Activated naive CD8-positive, alpha-beta T cell treated with anti-CD3 and anti-CD28 coated beads, Interleukin-2, amount 10 ng/mL, durations not matched to agents 7 days and 5 days (primary cell): Measurements from ENCODE around the gene BET1. TPM values are rescaled to one million over a fixed set of nuclear protein-coding genes. Genes with fewer than 3 reads are reported as not detected.

Experiments used
- ATAC-seq: fragments of 150-1000 bp; cut with Tn5 transposase; one replicate; pipeline ENCODE4 v1.10.0; 2021; ENCODE audit warnings: low read depth, moderate library complexity
- POLR2A ChIA-PET: fragments of 350-600 bp; sonication (Branson Sonifier 250); formaldehyde crosslinking; loops from one replicate; lab custom pipeline; 2021; ENCODE audit warnings: antibody characterized with exemption; lab: Charles Lee
- DNase-seq: peaks from one replicate; pipeline ENCODE4 v3.0.0; 2021
- H3K27ac Mint-ChIP-seq: one replicate; pipeline ENCODE4 v1.8.0; 2022; ENCODE audit warnings: mild to moderate bottlenecking, mixed read lengths
- H3K27me3 Mint-ChIP-seq: one replicate; pipeline ENCODE4 v1.8.0; 2022; ENCODE audit warnings: mild to moderate bottlenecking, moderate library complexity, mixed read lengths
- H3K36me3 Mint-ChIP-seq: one replicate; pipeline ENCODE4 v1.8.0; 2021; ENCODE audit warnings: mild to moderate bottlenecking, mixed read lengths
- H3K4me1 Mint-ChIP-seq: one replicate; pipeline ENCODE4 v1.8.0; 2021; ENCODE audit warnings: mixed read lengths
- H3K4me3 Mint-ChIP-seq: one replicate; pipeline ENCODE4 v1.8.0; 2022; ENCODE audit warnings: mild to moderate bottlenecking, moderate library complexity, mixed read lengths
- H3K9me3 Mint-ChIP-seq: one replicate; pipeline ENCODE4 v1.8.0; 2021; ENCODE audit warnings: mixed read lengths
- total RNA-seq, 2 experiments: library from RNA; stranded (reverse); gene quantifications; one replicate each; pipeline ENCODE4 v1.2.3, GENCODE V29; 2021

BET1 gene
- total RNA-seq, 2 experiments from 2014 or later: 21.0 to 22.0 TPM

GRCh38 chr7:93964262-93964661, 39.9 kb downstream of the BET1 start:
- H3K4me1 Mint-ChIP-seq: no peaks in the 10 kb centered on the region
- no peaks in the 10 kb centered on the region for H3K36me3 Mint-ChIP-seq
- DNase-seq (no peak), ATAC-seq (no peak)
- H3K27me3 Mint-ChIP-seq: no peaks in the 10 kb centered on the region
- POLR2A ChIA-PET: no interaction called here
- no peak overlapping the region for H3K4me3 Mint-ChIP-seq
- no peaks in the 10 kb centered on the region for H3K9me3 Mint-ChIP-seq
- H3K27ac Mint-ChIP-seq: no peak overlapping the region

GRCh38 chr7:93960986-93961385, 43.2 kb downstream of the BET1 start:
- ATAC-seq: no peak
- no peaks in the 10 kb centered on the region for H3K9me3 Mint-ChIP-seq
- H3K4me1 Mint-ChIP-seq: no peaks in the 10 kb centered on the region
- POLR2A ChIA-PET: no interaction called here
- no peak for DNase-seq
- no peaks in the 10 kb centered on the region for H3K27me3 Mint-ChIP-seq
- no peak overlapping the region for H3K4me3 Mint-ChIP-seq
- H3K27ac Mint-ChIP-seq: no peak overlapping the region
- no peaks in the 10 kb centered on the region for H3K36me3 Mint-ChIP-seq

- Mint-ChIP-seq H3K36me3 (no peaks in the 10 kb centered on the region), H3K4me1 (no peaks in the 10 kb centered on the region), H3K27ac (no peak overlapping the region), H3K27me3 (no peaks in the 10 kb centered on the region), H3K9me3 (no peaks in the 10 kb centered on the region), H3K4me3 (no peak overlapping the region)
- POLR2A ChIA-PET: no interaction called here
- DNase-seq: no peak
- no peak for ATAC-seq
Observed at GRCh38 chr7:93958651-93959050, 45.5 kb downstream of the BET1 start.

- H3K4me1 Mint-ChIP-seq: no peaks in the 10 kb centered on the region
- H3K9me3 Mint-ChIP-seq: no peaks in the 10 kb centered on the region
- DNase-seq: no peak
- ATAC-seq: no peak
- H3K4me3 Mint-ChIP-seq: no peak overlapping the region
- no peaks in the 10 kb centered on the region for H3K36me3 Mint-ChIP-seq
- POLR2A ChIA-PET: no interaction called here
- no peak overlapping the region for H3K27ac Mint-ChIP-seq
- no peaks in the 10 kb centered on the region for H3K27me3 Mint-ChIP-seq
Observed at GRCh38 chr7:93958216-93958615, 45.9 kb downstream of the BET1 start.

GRCh38 chr7:93957767-93958166, 46.4 kb downstream of the BET1 start:
- H3K9me3 Mint-ChIP-seq: no peaks in the 10 kb centered on the region
- no peaks in the 10 kb centered on the region for H3K4me1 Mint-ChIP-seq
- POLR2A ChIA-PET: no interaction called here
- ATAC-seq (no peak), DNase-seq (no peak)
- H3K4me3 Mint-ChIP-seq: no peak overlapping the region
- no peaks in the 10 kb centered on the region for H3K27me3 Mint-ChIP-seq
- H3K36me3 Mint-ChIP-seq: no peaks in the 10 kb centered on the region
- no peak overlapping the region for H3K27ac Mint-ChIP-seq

- Mint-ChIP-seq H3K36me3 (no peaks in the 10 kb centered on the region), H3K4me1 (no peaks in the 10 kb centered on the region), H3K27ac (no peak overlapping the region), H3K9me3 (no peaks in the 10 kb centered on the region), H3K4me3 (no peak overlapping the region), H3K27me3 (no peaks in the 10 kb centered on the region)
- DNase-seq (no peak), ATAC-seq (no peak)
- POLR2A ChIA-PET: no interaction called here
Observed at GRCh38 chr7:93955304-93955703, 48.9 kb downstream of the BET1 start.

GRCh38 chr7:93949423-93949822, 54.7 kb downstream of the BET1 start:
- Mint-ChIP-seq H3K4me3 (no peak overlapping the region), H3K36me3 (no peaks in the 10 kb centered on the region), H3K27ac (no peak overlapping the region), H3K9me3 (no peaks in the 10 kb centered on the region), H3K27me3 (no peaks in the 10 kb centered on the region), H3K4me1 (no peaks in the 10 kb centered on the region)
- POLR2A ChIA-PET: no interaction called here
- no peak for DNase-seq
- no peak for ATAC-seq

GRCh38 chr7:93948873-93949272, 55.3 kb downstream of the BET1 start:
- no peaks in the 10 kb centered on the region for H3K36me3 Mint-ChIP-seq
- POLR2A ChIA-PET: no interaction called here
- no peaks in the 10 kb centered on the region for H3K27me3 Mint-ChIP-seq
- H3K4me1 Mint-ChIP-seq: no peaks in the 10 kb centered on the region
- DNase-seq: no peak
- no peaks in the 10 kb centered on the region for H3K9me3 Mint-ChIP-seq
- no peak for ATAC-seq
- H3K4me3 Mint-ChIP-seq: no peak overlapping the region
- H3K27ac Mint-ChIP-seq: no peak overlapping the region

GRCh38 chr7:93948106-93948505, 56.0 kb downstream of the BET1 start:
- Mint-ChIP-seq H3K36me3 (no peaks in the 10 kb centered on the region), H3K27me3 (no peaks in the 10 kb centered on the region), H3K9me3 (no peaks in the 10 kb centered on the region), H3K4me1 (no peaks in the 10 kb centered on the region), H3K4me3 (no peak overlapping the region), H3K27ac (no peak overlapping the region)
- DNase-seq: no peak
- POLR2A ChIA-PET: no interaction called here
- no peak for ATAC-seq

- DNase-seq (no peak), ATAC-seq (no peak)
- H3K36me3 Mint-ChIP-seq: no peaks in the 10 kb centered on the region
- H3K27me3 Mint-ChIP-seq: peaks cover 1% of the 10 kb centered on the region
- no peaks in the 10 kb centered on the region for H3K4me1 Mint-ChIP-seq
- H3K4me3 Mint-ChIP-seq: no peak overlapping the region
- H3K27ac Mint-ChIP-seq: no peak overlapping the region
- H3K9me3 Mint-ChIP-seq: no peaks in the 10 kb centered on the region
- POLR2A ChIA-PET: no interaction called here
Observed at GRCh38 chr7:93945756-93946535, 58.2 kb downstream of the BET1 start.

GRCh38 chr7:93945083-93945482, 59.1 kb downstream of the BET1 start:
- no peaks in the 10 kb centered on the region for H3K36me3 Mint-ChIP-seq
- ATAC-seq (no peak), DNase-seq (no peak)
- no peak overlapping the region for H3K27ac Mint-ChIP-seq
- peaks cover 6% of the 10 kb centered on the region for H3K27me3 Mint-ChIP-seq
- POLR2A ChIA-PET: no interaction called here
- no peak overlapping the region for H3K4me3 Mint-ChIP-seq
- no peaks in the 10 kb centered on the region for H3K4me1 Mint-ChIP-seq
- no peaks in the 10 kb centered on the region for H3K9me3 Mint-ChIP-seq

- H3K4me1 Mint-ChIP-seq: no peaks in the 10 kb centered on the region
- H3K27me3 Mint-ChIP-seq: peaks cover 10% of the 10 kb centered on the region
- ATAC-seq (no peak), DNase-seq (no peak)
- H3K27ac Mint-ChIP-seq: no peak overlapping the region
- H3K9me3 Mint-ChIP-seq: no peaks in the 10 kb centered on the region
- H3K36me3 Mint-ChIP-seq: no peaks in the 10 kb centered on the region
- POLR2A ChIA-PET: no interaction called here
- no peak overlapping the region for H3K4me3 Mint-ChIP-seq
Observed at GRCh38 chr7:93944673-93945072, 59.5 kb downstream of the BET1 start.

- ATAC-seq (no peak), DNase-seq (no peak)
- Mint-ChIP-seq H3K27ac (no peak overlapping the region), H3K27me3 (peaks cover 11% of the 10 kb centered on the region), H3K4me1 (no peaks in the 10 kb centered on the region), H3K4me3 (no peak overlapping the region), H3K36me3 (no peaks in the 10 kb centered on the region), H3K9me3 (no peaks in the 10 kb centered on the region)
- POLR2A ChIA-PET: no interaction called here
Observed at GRCh38 chr7:93943816-93944540, 60.2 kb downstream of the BET1 start.
